Middle frontal gyrus (tissue), 1 donor: ENCODE data around the gene ZNHIT1.

Experiments used
- DNase-seq: peaks from one replicate; pipeline ENCODE4 v3.0.0-alpha.2; 2015; ENCODE audit warnings: low spot score; ENCODE audit errors: extremely low spot score

The ZNHIT1 gene

DNA sequence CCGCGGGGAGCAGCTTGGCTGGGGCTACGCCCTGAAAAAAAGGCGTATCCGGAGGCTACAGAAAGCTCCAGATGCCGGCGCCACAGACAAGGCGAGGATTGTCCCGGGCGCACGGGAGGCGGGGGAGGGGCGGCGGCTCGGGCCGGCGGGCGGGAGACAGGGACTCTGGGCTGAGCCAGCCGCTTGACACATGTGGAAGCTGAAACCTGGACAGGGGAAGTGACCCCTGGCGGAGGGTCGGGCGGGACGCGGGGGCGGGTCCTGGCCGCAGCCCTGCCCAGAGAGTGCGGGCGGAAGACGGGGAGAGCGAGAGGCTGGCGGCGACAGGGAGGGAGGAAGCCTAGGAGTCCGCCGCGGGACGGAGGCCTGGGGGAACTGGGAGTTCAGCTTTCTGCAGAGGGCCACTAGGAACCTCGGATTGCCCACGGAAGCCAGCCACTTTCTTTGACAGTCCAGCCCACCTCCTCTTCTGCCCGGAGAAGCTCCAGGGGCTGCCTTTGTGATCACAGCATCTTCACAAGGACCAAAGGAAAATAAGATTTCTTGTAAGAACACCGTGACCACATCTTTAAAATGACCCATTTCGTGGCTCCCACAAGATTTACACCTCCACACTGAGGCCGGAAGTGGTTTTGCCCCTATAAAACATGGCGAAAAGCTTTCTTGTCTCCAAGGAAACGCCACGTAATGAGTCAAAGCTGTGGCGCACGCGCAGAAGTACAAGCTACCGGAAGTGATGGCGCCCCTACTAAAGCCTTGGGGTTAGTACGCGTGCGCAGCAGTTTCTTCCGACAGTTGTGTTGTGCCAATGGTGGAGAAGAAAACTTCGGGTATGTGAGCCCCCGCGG, at the start of gene ZNHIT1, which contains the start of gene PLOD3:
ZNHIT1 (plus strand) TSS at position 778 of the 848 bp plus-strand sequence; CDS start at position 809, 31 bp downstream.
PLOD3 (minus strand) TSS at position 194 of the 848 bp plus-strand sequence. CDS start 307 bp downstream, outside the sequence.
- DNase-seq: peak; percentile 99

- no peak for DNase-seq
Measured at GRCh38 chr7:101168412-101169049, 49.4 kb upstream of the ZNHIT1 start.

DNA sequence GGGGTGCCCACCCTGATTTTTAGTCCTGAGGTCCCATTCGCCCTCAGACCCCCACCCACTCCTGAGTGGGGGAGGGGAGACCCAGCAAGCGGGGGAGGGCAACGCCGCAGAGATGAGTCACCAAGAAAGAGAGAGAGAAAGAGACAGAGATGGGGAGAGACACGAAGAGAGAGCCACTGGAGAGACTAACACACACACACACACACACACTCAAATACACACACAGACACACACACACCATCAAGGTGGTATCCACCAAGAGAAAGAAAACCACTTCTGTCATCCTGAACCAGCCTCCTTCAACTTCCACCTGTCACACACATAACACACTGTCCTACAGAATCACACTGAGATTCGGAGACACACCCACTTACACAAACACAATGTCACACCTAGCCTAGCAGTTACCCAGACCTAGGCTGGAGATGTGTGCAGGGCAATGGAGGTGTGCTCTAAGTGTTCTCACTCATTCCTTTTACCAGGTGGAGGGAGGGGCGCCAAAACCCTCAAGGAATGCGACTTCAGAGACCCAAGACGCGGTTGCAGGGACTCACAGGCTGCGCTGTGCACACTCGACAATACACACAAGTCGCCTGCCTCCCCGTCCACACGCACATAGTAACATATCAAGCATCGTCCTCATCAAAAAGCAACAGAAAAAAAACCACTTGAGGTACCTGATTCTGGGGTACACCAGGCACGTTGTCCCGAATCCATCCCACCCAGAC, 48.7 kb upstream of the ZNHIT1 start:
- no peak for DNase-seq

GRCh38 chr7:101169838-101170551, 48.0 kb upstream of the ZNHIT1 start:
- DNase-seq: no peak

DNA sequence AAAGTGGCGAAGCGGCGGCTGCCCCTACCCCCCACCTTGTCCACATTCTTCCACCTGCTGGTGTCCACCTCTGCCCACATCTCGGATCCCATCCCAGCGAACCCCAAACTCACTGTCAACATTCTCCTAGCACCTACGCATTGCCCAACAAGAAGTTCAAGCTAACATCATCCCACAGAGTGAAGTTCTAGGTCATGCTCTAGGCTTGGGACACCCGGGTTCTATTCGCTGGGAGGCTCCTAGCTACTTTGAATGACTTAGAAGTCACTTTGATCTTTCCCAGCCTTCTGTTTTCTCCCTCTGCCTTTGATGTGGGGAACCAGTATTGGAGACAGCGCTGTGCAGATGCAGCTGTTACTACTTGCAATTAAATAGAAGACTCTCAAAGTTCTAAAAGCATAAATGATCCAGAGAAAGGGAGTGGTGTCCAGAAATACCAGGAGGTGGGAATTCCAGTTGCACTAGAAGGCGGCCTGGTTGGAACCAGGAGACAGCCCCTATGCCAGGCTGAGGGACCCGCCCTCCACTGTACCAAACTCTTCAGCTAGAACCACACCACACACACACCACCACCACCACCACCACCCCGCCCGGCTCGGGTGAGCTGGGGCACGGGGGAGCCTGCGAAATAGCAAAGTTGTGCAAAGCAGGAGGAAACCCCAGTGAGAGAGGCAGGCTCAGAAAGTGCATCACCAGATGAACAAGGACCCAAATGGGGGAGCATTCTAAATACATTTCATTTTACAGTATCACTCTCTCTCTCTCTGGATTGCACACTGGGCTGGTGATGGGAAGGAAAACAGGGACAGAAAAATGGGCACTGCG, 47.1 kb upstream of the ZNHIT1 start:
- no peak for DNase-seq

GRCh38 chr7:101171442-101171837, 46.5 kb upstream of the ZNHIT1 start:
- DNase-seq: no peak

DNA sequence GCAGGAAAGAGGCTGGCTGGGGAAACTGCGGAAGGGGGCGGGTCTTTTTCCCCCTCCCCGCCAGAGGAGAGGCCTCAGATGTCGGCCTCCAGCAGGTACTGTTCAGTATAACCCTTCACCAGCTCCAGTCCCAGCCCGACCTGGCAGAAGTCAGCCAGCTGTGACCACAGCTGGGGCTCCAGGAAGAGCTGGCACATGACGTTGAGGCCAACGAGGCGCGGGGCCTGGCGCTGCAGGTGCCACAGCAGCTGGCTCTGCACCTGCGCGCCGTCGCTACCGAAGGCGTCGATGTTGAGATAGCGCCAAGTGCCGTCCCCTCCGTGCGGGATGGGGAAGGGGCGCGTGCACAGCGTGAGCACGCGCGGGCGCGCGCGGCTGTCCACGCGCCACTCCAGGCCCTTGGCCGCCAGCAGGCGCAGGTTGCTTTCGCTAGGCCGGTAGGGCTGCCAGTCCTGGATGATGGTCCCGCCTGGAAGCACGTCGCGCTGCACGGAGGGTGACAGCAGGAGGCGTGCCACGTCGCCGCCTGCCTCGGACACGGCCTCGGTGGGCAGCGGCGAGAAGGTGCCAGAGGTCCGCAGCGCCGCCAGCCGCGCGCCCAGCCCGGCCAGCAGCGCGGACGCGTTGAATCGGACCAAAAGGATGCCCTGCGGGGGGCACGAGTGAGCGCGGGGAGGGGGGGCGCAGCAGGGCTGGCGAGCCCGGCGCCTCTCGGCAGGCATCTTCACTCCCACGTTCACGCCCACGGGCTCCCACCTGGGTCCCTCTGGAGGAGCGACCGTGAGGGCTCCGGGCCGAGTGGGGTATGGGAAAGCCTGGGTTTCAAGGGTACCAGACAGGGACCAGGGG, 45.7 kb upstream of the ZNHIT1 start:
- DNase-seq: no peak

- DNase-seq: no peak
Measured at GRCh38 chr7:101172854-101173751, 44.9 kb upstream of the ZNHIT1 start.

DNA sequence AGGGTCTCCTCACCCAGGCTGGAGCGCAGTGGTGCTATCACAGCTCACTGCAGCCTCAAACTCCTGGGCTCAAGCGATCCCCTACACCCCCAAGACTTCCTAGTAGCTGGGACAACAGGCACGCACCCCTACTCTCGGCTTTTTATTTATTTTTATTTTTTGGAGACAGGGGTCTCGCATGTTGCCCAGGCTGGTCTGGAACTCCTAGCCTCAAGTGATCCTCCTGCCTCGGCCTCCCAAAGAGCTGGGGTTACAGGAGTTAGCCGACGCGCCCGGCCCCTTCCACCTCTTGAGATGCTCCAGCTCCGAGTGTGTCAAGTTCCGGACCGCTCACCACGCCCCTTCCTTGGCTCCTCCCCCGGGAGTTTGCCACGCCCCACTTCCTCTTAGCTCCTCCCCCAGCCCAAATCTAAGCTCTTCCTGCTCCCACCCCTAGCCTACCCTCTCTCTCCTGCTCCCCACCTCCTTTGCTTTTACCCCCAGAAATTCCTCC, 44.2 kb upstream of the ZNHIT1 start:
- no peak for DNase-seq

- DNase-seq: no peak
Measured at GRCh38 chr7:101174322-101174854, 43.6 kb upstream of the ZNHIT1 start.

GRCh38 chr7:101175664-101176063, 42.3 kb upstream of the ZNHIT1 start:
- no peak for DNase-seq

- DNase-seq: no peak
Measured at GRCh38 chr7:101177644-101178043, 40.3 kb upstream of the ZNHIT1 start.

GRCh38 chr7:101179117-101179516, 38.8 kb upstream of the ZNHIT1 start:
- no peak for DNase-seq

- DNase-seq: no peak
Measured at GRCh38 chr7:101179713-101180112, 38.3 kb upstream of the ZNHIT1 start.

GRCh38 chr7:101180130-101180755, 37.7 kb upstream of the ZNHIT1 start, which contains the start of gene NAT16:
TSS of gene NAT16 (minus strand) at chr7:101180293. CDS start at chr7:101174807, 5,486 bp downstream.
- no peak for DNase-seq

GRCh38 chr7:101185258-101185839, 32.6 kb upstream of the ZNHIT1 start:
- no peak for DNase-seq

GRCh38 chr7:101186194-101186593, 31.8 kb upstream of the ZNHIT1 start:
- DNase-seq: no peak
